Measurements from ENCODE around the gene PPP2R5B. TPM values are rescaled to one million over a fixed set of nuclear protein-coding genes. Genes with fewer than 3 reads are reported as not detected.

PPP2R5B gene
- total RNA-seq = 10 to 100 TPM; 19.8 to 20.3 TPM

DNA sequence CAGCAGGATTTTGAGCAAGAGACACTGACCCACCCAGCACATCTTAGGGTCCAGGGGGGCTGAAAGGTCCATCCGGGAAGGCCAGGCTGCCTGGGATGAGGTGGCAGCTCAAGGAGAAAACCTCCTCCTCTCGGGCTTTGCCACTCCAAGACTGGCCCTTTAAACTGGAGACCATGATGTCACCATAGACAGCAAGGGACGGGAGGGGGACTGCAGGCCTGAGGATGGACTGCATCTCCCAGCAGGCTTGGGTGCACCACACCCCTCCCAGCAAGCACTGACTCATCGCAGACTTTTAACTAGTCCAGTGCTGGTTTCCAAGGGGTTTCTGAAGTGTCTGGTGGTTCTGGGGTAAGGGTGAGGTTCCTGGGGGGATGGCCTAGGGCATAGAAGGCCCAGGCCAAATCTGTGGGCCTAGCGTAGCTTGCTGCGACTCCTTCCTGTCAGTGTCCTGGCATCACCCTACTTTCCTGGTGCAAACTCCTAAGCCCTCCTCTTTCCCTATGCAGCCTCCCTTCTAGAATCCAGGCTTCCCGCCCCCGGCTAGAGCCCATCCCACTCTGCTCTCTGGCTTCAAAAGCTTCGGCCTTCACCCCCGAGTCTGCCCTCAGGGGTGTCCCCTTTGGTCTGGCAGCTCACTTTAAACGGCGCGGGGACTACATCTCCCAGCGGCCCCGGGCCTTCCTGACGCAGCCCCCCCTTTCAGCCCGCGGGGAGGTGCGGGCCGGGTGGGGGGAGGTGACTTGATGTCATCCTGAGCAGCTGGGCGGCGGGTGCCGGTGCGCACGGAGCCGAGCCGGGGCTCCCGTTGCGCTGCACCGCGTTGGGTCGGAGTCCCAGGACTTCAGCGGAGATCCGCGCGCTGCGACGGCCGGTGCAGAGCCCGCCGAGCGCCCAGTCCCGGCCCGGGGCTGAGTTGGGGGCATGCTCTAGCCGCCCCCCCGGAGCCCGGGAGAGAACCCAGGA is at the start of gene PPP2R5B:
PPP2R5B (plus strand) TSS at position 746 of the 966 bp plus-strand sequence. CDS start 1,046 bp downstream, outside the sequence.

DNA sequence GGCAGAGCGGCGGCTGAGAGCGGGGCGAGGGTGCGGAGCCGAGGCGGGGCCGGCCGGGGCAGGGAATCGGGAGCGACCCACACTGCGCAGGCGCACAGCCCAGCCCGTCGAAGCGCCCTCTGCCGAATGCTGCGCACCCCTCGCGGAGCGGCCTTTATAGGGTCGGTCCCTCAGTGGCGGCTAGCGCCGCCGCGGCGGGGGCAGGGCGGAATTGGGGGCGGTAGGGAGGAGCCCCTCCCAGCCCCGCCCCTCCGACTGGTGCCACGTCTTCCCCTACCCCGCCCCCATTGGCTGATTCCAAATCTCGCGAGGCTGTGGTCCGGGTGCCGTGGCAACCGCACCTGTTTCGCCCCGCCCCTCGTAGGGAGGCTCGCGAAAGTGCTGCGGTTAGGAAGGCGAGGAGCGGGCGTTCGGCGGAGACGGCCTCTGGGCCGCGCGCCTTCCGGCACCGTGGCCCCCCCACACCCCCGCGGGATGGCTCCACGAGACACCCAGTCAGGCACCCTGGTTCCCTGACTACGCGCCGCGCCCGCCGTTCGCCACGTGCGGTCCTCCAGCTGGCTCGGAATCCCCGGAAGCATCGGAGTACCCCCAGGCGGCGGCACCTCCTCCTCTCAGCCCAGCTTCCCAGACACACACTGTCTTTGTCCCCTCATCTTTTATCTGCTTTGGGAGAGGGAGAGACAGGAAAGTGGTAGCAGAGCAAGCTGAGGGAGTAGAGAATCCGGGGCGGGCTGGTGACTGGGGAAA is 45.8 kb upstream of the PPP2R5B start, which contains the start of gene EHD1:
EHD1 (minus strand) TSS at position 128 of the 750 bp plus-strand sequence. CDS start 157 bp downstream, outside the sequence.

DNA sequence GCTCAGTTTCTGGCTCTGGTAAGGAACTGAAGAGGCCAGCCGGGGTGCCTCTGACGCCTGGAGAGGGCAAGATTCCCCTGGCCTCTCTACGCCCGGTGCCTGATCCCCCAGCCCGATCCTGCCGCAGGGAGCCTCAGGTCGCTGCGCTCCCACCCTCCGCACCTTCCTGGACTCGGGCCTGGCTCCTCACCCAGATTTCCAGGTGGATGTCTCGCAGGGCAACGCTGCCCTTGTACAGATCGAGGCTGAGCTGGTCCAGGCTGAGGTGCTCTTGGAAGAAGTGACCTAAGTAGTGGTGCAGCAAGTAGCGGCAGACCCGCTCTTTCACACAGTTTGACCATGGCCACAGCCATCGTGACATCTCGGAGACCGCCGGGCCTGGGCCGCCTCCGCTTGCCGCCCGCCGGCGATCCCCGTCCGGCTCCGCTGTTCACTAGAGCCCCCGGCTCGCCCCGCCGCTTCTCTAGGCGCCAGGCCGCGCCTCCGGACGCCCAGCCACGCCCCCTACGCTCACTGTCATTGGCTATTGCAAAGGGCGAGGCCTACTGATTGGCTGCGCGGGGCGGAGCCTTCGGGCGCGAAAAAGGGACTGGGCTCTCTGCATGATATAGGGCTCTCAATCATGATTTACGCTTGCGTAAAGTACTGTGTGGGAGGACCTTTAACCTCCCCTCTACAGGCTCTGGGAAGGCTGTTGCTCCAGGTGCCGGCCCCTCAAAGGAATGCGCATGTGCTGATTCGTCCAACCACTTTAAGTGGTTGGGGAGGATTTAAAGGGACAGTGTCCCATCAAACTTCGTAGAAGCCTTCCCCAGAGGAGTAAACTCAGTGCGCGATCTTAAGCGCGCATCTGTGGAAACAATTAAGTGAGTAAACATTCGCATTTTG is 7.5 kb upstream of the PPP2R5B start, which contains the start of gene ATG2A:
ATG2A (minus strand) TSS at position 435 of the 888 bp plus-strand sequence; CDS start at position 361, 74 bp downstream.

DNA sequence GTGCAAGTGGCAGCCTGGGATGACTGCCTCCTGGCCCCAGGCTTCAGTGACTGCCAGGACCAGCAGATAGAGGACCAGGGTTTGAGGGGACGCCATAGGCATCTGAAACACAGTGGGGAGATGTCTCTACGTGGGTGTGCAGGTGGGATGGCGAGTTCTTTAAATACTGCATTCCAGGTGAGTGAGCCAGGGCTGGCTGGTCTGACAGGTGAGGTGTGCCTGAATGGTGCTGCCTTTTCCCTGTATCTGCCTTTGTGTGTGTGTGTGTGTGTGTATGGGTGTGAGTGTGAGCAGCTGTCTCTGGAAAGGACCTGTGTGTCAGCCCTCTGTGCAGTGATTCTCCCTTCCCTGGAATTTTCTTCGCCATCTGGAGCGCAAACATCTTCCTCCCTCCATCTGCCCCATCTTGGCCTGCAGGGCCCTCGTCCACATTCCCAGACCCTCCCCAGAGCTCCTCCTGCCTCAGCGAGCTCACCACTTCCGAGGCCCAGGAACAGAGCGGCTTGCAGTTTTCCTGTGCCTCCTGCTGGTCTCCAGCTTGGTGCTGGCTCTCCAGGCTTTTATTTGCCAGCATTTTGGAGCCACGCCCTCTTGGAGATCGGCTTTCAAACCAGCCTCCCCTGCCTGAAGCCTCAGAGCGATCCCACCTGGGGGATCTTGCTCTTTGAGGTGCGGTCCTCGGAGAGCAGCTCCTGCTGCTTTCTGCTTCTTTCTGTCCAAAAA is 11.0 kb downstream of the PPP2R5B start, which contains the start of gene GPHA2:
GPHA2 (minus strand) TSS at position 535 of the 723 bp plus-strand sequence; CDS start at position 102, 433 bp downstream.

DNA sequence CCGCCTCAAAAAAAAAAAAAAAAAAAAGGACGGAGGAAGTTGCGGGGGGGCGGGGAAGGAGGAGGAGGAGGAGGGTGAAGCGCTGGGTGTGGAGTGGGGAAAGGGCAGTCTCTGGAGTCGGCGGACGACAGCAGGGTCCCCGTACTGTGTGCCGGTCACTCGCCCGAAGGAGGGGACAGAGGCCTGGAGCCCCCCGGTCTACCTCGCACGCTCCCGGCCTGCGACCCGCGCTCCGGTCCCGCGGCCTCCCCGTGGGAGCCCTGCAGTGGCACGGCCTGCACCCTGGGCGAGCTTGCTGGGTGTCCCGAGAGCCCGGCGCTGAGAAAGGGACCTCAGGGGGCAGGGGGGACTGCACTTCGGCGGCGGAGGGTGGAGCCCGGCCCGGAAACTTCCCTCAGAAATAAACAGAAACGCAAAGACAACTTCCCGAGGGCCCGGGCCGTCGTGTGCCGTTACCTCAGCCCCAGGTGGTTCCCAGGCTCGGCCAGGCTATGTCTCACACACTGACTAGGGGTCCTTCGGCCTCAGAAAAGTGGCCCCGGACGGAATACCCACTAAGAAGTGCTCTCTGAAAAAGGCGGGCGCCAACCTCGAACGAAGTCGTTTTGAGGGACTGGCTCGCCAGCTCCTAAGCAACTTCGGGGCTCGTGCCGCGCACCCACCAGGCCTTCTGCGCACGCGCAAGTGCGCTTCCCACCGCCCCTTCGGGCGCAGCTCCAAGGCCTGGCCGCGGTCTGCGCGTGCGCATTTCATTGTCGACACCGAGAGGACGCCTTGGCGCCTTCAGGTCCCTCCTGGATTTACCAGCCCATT is 47.1 kb downstream of the PPP2R5B start, which contains the start of gene MAJIN:
MAJIN (minus strand) TSS at position 688 of the 813 bp plus-strand sequence. CDS start 12,703 bp downstream, outside the sequence.

Small RNAs within 50 kb of the gene (microRNA-seq; reads per million reads assigned to microRNA genes)
- gene MIR6749 (ENCODE audit: borderline microRNAs expressed, borderline replicate concordance) (not detected), gene MIR6750 (ENCODE audit: borderline microRNAs expressed, borderline replicate concordance) (0.63 reads per million)

Other genes starting within 250 kb of the PPP2R5B start
- gene NRXN2, start 201.5 kb upstream of the PPP2R5B start, total RNA-seq = under 1 TPM in 1 of 2 experiments, not detected in 1; 0.20 TPM
- 100 to 1,000 TPM; 250 to 274 TPM for gene RASGRP2, start 180.5 kb upstream of the PPP2R5B start, total RNA-seq
- gene PYGM, start 164.7 kb upstream of the PPP2R5B start, total RNA-seq = 1 to 10 TPM; 5.2 to 5.9 TPM
- gene SF1, start 146.1 kb upstream of the PPP2R5B start, total RNA-seq = 100 to 1,000 TPM; 467 to 471 TPM
- gene MAP4K2, start 121.5 kb upstream of the PPP2R5B start, total RNA-seq = 10 to 100 TPM; 88.2 to 92.8 TPM
- gene MEN1, start 114.1 kb upstream of the PPP2R5B start, total RNA-seq = 10 to 100 TPM; 34.8 to 37.5 TPM
- gene CDC42BPG, start 80.0 kb upstream of the PPP2R5B start, total RNA-seq = 1 to 10 TPM; 1.8 to 2.2 TPM
- 100 to 1,000 TPM; 114 to 120 TPM for gene EHD1, start 46.1 kb upstream of the PPP2R5B start, total RNA-seq
- 10 to 100 TPM; 31.0 to 32.6 TPM for gene ATG2A, start 7.5 kb upstream of the PPP2R5B start, total RNA-seq
- not detected for gene GPHA2, start 11.2 kb downstream of the PPP2R5B start, total RNA-seq
- gene MAJIN, start 47.4 kb downstream of the PPP2R5B start, total RNA-seq = under 1 TPM; 0.20 to 0.36 TPM
- gene BATF2, start 72.3 kb downstream of the PPP2R5B start, total RNA-seq = under 1 TPM in 1 of 2 experiments, not detected in 1; 0.19 TPM
- 10 to 100 TPM; 49.1 to 54.1 TPM for gene ARL2, start 89.5 kb downstream of the PPP2R5B start, total RNA-seq
- 10 to 100 TPM; 25.9 to 27.5 TPM for gene SNX15, start 102.8 kb downstream of the PPP2R5B start, total RNA-seq
- 10 to 100 TPM; 29.0 to 29.6 TPM for gene SAC3D1, start 116.5 kb downstream of the PPP2R5B start, total RNA-seq
- 10 to 100 TPM; 11.8 to 12.4 TPM for gene NAALADL1, start 133.9 kb downstream of the PPP2R5B start, total RNA-seq
- 10 to 100 TPM; 72.9 to 77.5 TPM for gene CDCA5, start 159.4 kb downstream of the PPP2R5B start, total RNA-seq
- gene ZFPL1, start 159.5 kb downstream of the PPP2R5B start, total RNA-seq = 10 to 100 TPM; 26.6 to 27.5 TPM
- gene VPS51, start 171.5 kb downstream of the PPP2R5B start, total RNA-seq = 100 to 1,000 TPM; 167 to 172 TPM
- 10 to 100 TPM; 27.8 to 28.5 TPM for gene TM7SF2, start 187.2 kb downstream of the PPP2R5B start, total RNA-seq
- gene ZNHIT2, start 193.0 kb downstream of the PPP2R5B start, total RNA-seq = 1 to 10 TPM; 7.7 to 9.4 TPM
- 1,000 to 10,000 TPM; 1,282 to 1,325 TPM for gene FAU, start 197.4 kb downstream of the PPP2R5B start, total RNA-seq
- gene MRPL49, start 197.6 kb downstream of the PPP2R5B start, total RNA-seq = 10 to 100 TPM; 40.9 to 42.2 TPM
- 10 to 100 TPM; 39.2 to 43.4 TPM for gene SYVN1, start 209.8 kb downstream of the PPP2R5B start, total RNA-seq
- gene SPDYC, start 245.5 kb downstream of the PPP2R5B start, total RNA-seq = not detected